ENCODE measurements around the gene CCBE1. TPM values are rescaled to one million over a fixed set of nuclear protein-coding genes. Genes with fewer than 3 reads are reported as not detected.

Gene CCBE1
- total RNA-seq, 1 experiment from 2014 or later, result 28.9 TPM

DNA sequence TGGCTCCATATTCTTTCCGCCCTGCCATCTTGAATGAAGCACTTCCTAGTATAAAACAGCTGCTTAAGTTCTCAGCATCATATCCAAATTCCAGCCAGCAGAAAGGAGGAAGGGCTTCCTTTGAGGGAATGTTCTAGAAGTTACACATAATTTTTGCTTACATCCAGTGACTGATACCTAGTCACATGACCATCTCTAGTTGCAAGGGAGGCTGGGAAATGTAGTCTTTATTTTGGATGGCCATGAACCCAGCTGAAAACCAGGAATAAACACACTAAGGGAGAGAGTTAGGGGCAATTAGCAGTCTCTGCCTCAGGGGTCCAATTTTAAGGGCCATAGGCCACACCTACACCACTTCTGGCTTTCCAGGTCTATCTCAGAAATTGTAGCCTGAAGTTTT, 280.4 kb downstream of the CCBE1 start:
- BruUV-seq (replicated peaks), result no TSS peak
- H3K27ac Mint-ChIP-seq (ENCODE audit: low read depth, unreplicated experiment), result no peak overlapping the region
- H3K4me3 Mint-ChIP-seq (ENCODE audit: unreplicated experiment), result no peak overlapping the region
- H3K9me3 Mint-ChIP-seq (ENCODE audit: unreplicated experiment), result no peaks in the 10 kb centered on the region
- H3K27me3 Mint-ChIP-seq (ENCODE audit: insufficient read depth, unreplicated experiment), result peaks cover 42% of the 10 kb centered on the region
- TF ChIP-seq, protein P1, sequence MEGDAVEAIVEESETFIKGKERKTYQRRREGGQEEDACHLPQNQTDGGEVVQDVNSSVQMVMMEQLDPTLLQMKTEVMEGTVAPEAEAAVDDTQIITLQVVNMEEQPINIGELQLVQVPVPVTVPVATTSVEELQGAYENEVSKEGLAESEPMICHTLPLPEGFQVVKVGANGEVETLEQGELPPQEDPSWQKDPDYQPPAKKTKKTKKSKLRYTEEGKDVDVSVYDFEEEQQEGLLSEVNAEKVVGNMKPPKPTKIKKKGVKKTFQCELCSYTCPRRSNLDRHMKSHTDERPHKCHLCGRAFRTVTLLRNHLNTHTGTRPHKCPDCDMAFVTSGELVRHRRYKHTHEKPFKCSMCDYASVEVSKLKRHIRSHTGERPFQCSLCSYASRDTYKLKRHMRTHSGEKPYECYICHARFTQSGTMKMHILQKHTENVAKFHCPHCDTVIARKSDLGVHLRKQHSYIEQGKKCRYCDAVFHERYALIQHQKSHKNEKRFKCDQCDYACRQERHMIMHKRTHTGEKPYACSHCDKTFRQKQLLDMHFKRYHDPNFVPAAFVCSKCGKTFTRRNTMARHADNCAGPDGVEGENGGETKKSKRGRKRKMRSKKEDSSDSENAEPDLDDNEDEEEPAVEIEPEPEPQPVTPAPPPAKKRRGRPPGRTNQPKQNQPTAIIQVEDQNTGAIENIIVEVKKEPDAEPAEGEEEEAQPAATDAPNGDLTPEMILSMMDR (IDR thresholded peaks at IDR 0.05; ENCODE audit: unreplicated experiment), result no peak
- intact Hi-C loops (cut with micrococcal nuclease), result no loop called here
- DNase-seq (ENCODE audit: unreplicated experiment), result no peak
- no peaks in the 10 kb centered on the region for H3K36me3 Mint-ChIP-seq (ENCODE audit: insufficient read depth, unreplicated experiment)
- no peaks in the 10 kb centered on the region for H3K4me1 Mint-ChIP-seq (ENCODE audit: insufficient read depth, unreplicated experiment)
- POLR2A ChIA-PET, result no interaction called here
- CTCF ChIA-PET, result interaction anchor here (1.0 kb wide), 1 partner anchor 9 kb away, joined by 3 read pairs; no protein-coding TSS in a partner anchor

DNA sequence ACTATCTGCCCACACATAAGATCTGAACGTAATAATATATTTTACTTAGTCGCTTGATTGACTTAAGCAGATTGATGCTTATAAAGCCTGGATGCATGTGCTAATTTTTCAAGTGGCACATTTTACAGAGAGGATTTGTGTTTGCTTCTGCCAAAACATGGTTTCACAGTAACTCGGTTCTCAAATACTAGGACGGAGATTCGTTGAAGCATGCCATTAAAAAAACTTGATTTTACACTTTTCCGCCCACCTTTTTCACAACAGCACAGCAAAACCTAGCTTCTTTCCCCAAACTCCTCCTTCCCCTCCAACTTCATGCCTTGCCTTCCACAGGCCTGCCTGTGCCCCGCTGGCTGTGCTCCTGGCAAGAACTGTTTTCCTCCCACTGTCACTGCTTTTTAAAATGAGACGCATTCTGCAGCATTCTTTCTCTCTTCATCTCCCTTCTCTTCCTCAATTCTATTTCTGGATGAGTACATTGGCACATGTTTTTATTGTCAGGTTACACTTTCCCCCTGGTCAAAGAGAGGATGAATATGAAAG, 283.0 kb downstream of the CCBE1 start:
- no peaks in the 10 kb centered on the region for H3K36me3 Mint-ChIP-seq (ENCODE audit: insufficient read depth, unreplicated experiment)
- BruUV-seq (replicated peaks), result no TSS peak
- no peak for DNase-seq (ENCODE audit: unreplicated experiment)
- ChIA-PET POLR2A (no interaction called here), CTCF (interaction anchor here (0.7 to 1.1 kb wide), 3 partner anchors 12 to 1567 kb away, joined by 3 to 6 read pairs (median 6); no protein-coding TSS in a partner anchor)
- TF ChIP-seq, protein P1 (IDR thresholded peaks at IDR 0.05; ENCODE audit: unreplicated experiment), result no peak
- no peaks in the 10 kb centered on the region for H3K4me1 Mint-ChIP-seq (ENCODE audit: insufficient read depth, unreplicated experiment)
- H3K27me3 Mint-ChIP-seq (ENCODE audit: insufficient read depth, unreplicated experiment), result peaks cover 42% of the 10 kb centered on the region
- no peaks in the 10 kb centered on the region for H3K9me3 Mint-ChIP-seq (ENCODE audit: unreplicated experiment)
- no peak overlapping the region for H3K27ac Mint-ChIP-seq (ENCODE audit: low read depth, unreplicated experiment)
- no peak overlapping the region for H3K4me3 Mint-ChIP-seq (ENCODE audit: unreplicated experiment)
- intact Hi-C loops (cut with micrococcal nuclease), result no loop called here

DNA sequence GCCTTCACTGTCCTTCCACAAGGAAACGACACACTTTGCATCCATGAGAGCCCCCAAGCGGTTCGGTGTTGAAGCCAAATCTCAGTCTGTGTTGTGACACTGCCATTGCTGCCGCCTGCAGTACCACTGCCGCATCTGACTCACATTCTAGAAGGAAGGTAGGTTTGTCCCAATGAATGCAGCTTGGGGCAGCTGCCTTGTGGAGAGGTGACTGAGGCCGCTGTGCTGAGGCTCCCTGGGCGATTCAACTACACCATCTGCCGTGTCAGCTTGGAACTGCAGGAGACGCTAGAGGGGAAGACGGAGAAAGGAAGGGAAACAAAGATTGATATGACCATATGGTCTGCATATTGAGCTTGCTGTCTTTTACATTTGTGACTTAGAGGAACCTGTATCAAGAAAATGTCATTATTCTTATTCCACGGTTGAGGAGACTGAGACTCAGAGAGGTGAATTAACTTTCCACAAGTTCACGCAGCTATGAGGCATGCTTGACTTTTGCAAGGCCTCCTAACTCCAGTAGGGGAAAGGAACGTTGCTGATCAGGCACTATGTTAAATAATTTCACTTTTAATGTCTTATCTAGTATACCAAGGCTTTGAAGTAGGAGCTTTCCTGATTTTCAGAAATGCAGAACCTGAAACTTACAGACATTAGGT, 294.7 kb downstream of the CCBE1 start:
- BruUV-seq (replicated peaks), result no TSS peak
- no peaks in the 10 kb centered on the region for H3K27me3 Mint-ChIP-seq (ENCODE audit: insufficient read depth, unreplicated experiment)
- ChIA-PET POLR2A (interaction anchor here (0.5 to 1.8 kb wide), 9 partner anchors 13 to 420 kb away, joined by 3 to 10 read pairs (median 4); partner anchors contain the start of gene LMAN1), CTCF (interaction anchor here (0.5 to 6.5 kb wide), 78 partner anchors 9 to 1160 kb away, joined by 3 to 171 read pairs (median 5); partner anchors contain the start of genes CPLX4, LMAN1, RAX and SEC11C)
- peak; percentile 87 for DNase-seq (ENCODE audit: unreplicated experiment)
- no peaks in the 10 kb centered on the region for H3K36me3 Mint-ChIP-seq (ENCODE audit: insufficient read depth, unreplicated experiment)
- intact Hi-C loops (cut with micrococcal nuclease), result loop anchor here (2.0 to 5.0 kb wide), 4 partner anchors 94 to 420 kb away; no protein-coding TSS in a partner anchor
- no peak overlapping the region for H3K4me3 Mint-ChIP-seq (ENCODE audit: unreplicated experiment)
- H3K9me3 Mint-ChIP-seq (ENCODE audit: unreplicated experiment), result no peaks in the 10 kb centered on the region
- TF ChIP-seq, protein P1 (IDR thresholded peaks at IDR 0.05; ENCODE audit: unreplicated experiment), result peak; percentile 98
- no peaks in the 10 kb centered on the region for H3K4me1 Mint-ChIP-seq (ENCODE audit: insufficient read depth, unreplicated experiment)
- no peak overlapping the region for H3K27ac Mint-ChIP-seq (ENCODE audit: low read depth, unreplicated experiment)

DNA sequence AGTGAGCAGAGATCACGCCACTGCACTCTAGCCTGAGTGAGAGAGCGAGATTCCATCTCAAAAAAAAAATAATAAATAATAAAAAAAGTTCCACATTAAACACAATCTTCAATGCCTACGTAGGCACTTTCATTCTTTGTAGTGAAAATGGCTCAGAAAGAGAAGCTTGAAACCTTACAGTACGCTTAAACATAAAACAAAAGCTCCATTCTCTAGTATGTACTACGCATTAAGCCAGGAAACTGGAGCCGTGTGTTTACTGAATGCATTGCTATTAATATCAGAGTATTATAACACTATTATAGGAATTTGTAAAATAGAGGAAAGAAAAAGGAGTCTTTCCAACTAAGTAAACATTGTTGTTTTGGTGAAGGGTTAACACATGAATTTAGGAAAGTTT, 296.8 kb downstream of the CCBE1 start:
- no peak overlapping the region for H3K27ac Mint-ChIP-seq (ENCODE audit: low read depth, unreplicated experiment)
- H3K4me3 Mint-ChIP-seq (ENCODE audit: unreplicated experiment), result no peak overlapping the region
- H3K36me3 Mint-ChIP-seq (ENCODE audit: insufficient read depth, unreplicated experiment), result no peaks in the 10 kb centered on the region
- no peak for DNase-seq (ENCODE audit: unreplicated experiment)
- TF ChIP-seq, protein P1 (IDR thresholded peaks at IDR 0.05; ENCODE audit: unreplicated experiment), result no peak
- BruUV-seq (replicated peaks), result no TSS peak
- H3K9me3 Mint-ChIP-seq (ENCODE audit: unreplicated experiment), result no peaks in the 10 kb centered on the region
- ChIA-PET CTCF (interaction anchor here (0.5 to 6.5 kb wide), 9 partner anchors 29 to 632 kb away, joined by 3 to 171 read pairs (median 3); no protein-coding TSS in a partner anchor), POLR2A (no interaction called here)
- H3K27me3 Mint-ChIP-seq (ENCODE audit: insufficient read depth, unreplicated experiment), result peaks cover 10% of the 10 kb centered on the region
- intact Hi-C loops (cut with micrococcal nuclease), result loop anchor here (5.0 kb wide), 2 partner anchors 318 to 422 kb away; no protein-coding TSS in a partner anchor
- no peaks in the 10 kb centered on the region for H3K4me1 Mint-ChIP-seq (ENCODE audit: insufficient read depth, unreplicated experiment)
